A172 (cell line): Measurements from ENCODE around the gene RAB31. TPM values are rescaled to one million over a fixed set of nuclear protein-coding genes. Genes with fewer than 3 reads are reported as not detected.
"Not testable (repeated sequence)": the region's sequence is repeated elsewhere in the genome, so short reads cannot be mapped to it uniquely, and the experiment has no call there.

ENCODE experiments used
- DNase-seq: peaks from one replicate; pipeline ENCODE4 v3.0.0-alpha.2; 2015; ENCODE audit warnings: low spot score
- total RNA-seq: library from RNA; depleted of rRNA; stranded (reverse); fragments of >200 nt; shearing (Covaris generic); gene quantifications from 2 replicates; pipeline ENCODE4 v1.2.3, GENCODE V29; 2014

RAB31 gene
- total RNA-seq, 1 experiment from 2014 or later = 27.9 TPM

GRCh38 chr18:9885170-9886004 is 177.3 kb downstream of the RAB31 start, which contains the start of gene TXNDC2:
Gene TXNDC2 (plus strand): TSS chr18:9885973. CDS start chr18:9886681, 708 bp downstream.
- no peak for DNase-seq

- DNase-seq = no peak
These were observed 177.9 kb downstream of the RAB31 start for GRCh38 chr18:9886005-9886348.

DNA sequence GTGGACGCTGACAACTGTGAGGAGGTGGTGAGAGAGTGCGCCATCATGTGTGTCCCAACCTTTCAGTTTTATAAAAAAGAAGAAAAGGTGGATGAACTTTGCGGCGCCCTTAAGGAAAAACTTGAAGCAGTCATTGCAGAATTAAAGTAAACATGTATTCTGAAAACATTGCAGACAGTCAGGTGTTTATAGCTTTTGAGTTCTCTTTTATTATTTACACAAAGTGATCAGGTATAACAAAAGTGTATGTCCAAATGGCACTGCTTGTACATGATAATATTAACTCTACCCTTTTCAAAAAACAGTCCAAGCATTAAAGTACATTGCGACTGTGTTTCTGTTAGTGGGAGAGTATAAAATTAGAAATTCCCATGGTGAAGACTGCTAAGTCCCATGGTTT is 179.9 kb downstream of the RAB31 start:
- no peak for DNase-seq

- DNase-seq = no peak
These were observed 182.1 kb downstream of the RAB31 start for GRCh38 chr18:9890196-9890595.

DNA sequence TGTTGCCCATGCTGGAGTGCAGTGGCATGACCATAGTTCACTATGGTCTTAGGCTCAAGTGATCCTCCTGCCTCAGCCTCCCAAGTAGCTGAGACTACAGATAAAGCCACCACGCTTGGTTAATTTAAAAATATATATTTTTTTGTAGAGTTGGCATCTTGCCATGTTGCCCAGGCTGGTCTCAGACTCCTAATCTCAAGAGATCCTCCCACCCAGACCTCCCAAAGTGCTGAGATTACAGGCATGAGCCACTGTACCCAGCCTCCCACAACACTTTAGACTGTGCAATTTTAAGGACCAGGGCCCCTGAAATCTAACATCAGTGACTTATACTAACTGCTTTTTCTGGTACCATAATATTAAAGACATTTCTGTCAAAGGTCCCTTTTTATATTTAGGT is 182.9 kb downstream of the RAB31 start:
- no peak for DNase-seq

DNA sequence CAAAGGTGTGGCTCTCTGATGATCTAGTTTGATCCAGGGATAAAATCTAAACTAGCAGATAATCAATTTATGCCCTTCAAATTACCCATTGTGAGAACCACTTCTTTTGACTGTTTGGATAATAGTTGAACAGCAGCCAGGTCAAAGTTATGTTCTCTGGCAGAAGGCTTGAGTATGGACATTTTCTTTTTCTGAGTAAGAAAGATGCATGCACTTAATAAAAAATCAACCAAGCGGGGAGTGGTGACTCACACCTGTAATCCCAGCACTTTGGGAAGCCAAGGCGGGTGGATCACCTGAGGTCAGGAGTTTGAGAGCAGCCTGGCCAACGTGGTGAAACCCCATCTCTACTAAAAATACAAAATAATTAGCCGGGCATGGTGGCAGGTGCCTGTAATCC is 183.4 kb downstream of the RAB31 start:
- not testable (repeated sequence) for DNase-seq

- no peak for DNase-seq
These were observed 186.5 kb downstream of the RAB31 start for GRCh38 chr18:9894454-9895068.

DNA sequence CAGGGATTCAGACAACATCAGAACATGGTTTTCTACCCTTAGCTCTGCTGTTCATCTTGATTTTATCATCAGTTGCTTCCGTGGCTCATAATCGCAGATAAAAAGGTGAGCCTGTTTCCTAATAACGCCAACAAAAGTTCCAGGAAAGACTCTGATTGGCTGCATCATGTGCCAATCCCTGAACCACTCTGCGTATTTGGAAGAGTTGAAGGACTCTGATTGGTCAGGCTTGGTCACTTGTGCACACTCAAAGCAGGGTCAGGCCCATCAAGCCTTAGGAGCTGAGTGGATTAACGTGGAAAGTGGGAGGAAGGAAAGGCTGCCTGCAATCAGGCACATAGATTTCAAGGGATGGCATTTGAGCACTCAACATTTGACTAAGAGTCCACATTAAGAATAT is 189.0 kb downstream of the RAB31 start:
- DNase-seq = no peak

DNA sequence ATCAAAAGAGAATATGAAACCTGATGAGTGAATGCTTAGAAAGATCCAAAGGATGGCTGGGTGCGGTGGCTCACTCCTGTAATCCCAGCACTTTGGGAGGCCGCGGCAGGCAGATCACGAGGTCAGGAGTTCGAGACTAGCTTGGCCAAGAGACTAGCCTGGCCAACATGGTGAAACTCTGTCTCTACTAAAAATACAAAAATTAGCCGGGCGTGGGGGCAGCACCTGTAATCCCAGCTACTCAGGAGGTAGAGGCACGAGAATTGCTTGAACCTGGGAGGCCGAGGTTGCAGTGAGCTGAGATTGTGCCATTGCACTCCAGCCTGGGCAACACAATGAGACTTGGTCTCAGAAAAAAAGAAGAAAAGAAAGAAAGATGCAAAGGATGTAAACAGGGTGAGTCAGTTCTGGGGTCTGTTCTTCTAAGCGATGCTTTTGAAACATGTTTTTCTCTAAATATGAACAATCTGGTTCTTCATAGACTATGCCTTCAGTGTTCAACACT is 189.7 kb downstream of the RAB31 start:
- not testable (repeated sequence) for DNase-seq

DNA sequence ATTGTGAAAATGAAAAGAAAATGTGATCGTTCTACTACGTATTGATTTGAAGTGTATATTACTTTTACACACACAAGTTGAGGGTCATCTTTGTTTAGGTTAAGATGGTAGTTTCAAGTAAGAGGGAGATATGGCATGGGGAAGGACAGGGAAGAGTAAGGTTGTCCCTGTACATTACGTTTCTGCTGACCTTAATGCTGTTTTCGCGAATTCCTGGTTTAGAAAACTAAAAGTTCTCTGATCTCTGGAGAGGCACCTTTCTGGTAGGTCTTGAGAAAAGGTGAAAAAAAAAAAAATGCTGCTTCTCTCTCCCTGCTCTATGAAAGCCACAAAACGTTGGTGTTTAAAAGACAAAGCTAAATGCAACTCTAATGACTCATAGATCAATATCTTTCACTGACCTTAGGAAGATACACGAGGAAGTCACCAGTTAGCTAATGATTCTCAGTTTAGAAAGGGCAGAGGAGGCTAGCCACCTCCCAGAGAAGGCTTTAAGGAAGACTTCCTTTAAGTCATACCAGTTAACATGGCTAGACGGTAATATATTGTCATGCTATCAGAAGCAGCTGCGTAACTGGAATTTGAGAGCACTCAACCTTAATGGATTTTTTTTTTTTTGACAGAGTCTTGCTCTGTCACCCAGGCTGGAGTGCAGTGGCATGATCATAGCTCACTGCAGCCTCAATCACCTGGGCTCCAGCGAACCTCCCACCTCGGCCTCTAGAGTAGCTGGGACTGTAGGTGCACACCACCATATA is 190.9 kb downstream of the RAB31 start:
- peak; percentile 79 for DNase-seq

GRCh38 chr18:9899550-9899930 is 191.4 kb downstream of the RAB31 start:
- DNase-seq = not testable (repeated sequence)

GRCh38 chr18:9900699-9901098 is 192.6 kb downstream of the RAB31 start:
- DNase-seq = no peak

- DNase-seq = no peak
These were observed 193.3 kb downstream of the RAB31 start for GRCh38 chr18:9901377-9901776.

- not testable (repeated sequence) for DNase-seq
These were observed 194.2 kb downstream of the RAB31 start for GRCh38 chr18:9902264-9902663.

GRCh38 chr18:9902832-9903231 is 194.7 kb downstream of the RAB31 start:
- DNase-seq = no peak

DNA sequence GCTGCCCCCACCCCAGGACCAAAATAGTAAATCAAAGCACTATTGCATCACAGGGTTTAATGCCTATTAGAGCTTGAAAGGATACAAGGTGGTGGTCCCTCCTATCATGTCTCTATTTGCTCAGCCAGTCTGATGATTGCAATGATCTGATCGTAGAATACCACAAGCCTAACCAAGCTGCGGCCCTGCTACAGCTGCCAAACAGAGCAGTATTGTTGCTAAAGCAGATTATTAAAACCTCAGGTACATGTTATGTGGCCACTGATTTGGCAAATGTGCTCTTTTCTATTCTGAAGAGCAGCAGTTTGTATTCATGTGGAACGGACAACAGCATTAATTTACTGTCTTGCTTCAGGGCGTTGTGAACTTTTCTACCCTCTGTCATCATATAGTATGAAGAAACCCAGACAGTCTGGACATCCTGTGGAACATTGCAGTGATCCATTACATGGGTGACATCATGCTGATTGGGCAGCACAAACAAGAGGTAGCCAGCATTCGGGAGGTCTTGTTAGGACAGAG is 197.4 kb downstream of the RAB31 start:
- DNase-seq = no peak

- no peak for DNase-seq
These were observed 198.4 kb downstream of the RAB31 start for GRCh38 chr18:9906481-9906880.

GRCh38 chr18:9907867-9908266 is 199.8 kb downstream of the RAB31 start:
- no peak for DNase-seq

DNA sequence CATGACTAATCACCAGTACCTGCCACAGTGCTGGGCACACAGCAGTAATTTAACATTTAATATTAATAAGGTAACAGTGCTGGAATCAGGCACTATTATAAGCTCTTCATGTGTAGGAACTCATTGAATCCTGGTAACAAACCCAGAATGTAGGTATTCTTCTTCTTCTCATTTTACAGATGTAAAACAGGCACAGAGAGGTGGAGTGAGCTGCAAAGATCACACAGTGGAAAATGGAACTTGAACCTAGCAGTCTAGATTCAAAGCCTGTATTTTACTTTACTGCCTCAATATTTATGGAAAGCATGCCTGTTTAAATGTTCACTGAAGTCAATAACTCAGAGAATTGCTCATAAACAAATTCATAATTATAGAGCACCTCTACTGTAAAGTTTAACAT is 202.0 kb downstream of the RAB31 start:
- no peak for DNase-seq

DNA sequence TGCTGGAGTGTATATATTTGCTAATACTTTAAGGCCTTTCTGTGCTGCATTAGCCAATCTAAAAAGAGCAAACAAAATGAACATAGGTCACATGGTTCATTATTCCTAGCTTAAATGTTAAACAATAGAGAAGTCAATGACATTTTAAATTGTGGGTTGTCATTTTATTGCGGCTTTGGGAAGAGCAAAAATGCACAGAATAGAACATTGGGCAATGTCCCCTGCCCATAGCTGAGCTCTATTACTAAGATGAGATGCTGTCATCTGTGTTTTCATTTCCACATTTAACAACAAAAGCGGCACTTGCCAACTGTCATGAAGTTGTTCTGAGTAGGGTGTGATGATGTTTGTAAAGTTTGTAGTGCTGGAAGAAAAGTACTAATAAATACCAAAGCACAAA is 202.6 kb downstream of the RAB31 start:
- DNase-seq = no peak

GRCh38 chr18:9911226-9911625 is 203.1 kb downstream of the RAB31 start:
- DNase-seq = no peak
